ENCODE data around the gene IL32.

The IL32 gene

GRCh38 chr16:3095869-3096268 is 30.4 kb downstream of the IL32 start:
- TF ChIP-seq, protein P1, sequence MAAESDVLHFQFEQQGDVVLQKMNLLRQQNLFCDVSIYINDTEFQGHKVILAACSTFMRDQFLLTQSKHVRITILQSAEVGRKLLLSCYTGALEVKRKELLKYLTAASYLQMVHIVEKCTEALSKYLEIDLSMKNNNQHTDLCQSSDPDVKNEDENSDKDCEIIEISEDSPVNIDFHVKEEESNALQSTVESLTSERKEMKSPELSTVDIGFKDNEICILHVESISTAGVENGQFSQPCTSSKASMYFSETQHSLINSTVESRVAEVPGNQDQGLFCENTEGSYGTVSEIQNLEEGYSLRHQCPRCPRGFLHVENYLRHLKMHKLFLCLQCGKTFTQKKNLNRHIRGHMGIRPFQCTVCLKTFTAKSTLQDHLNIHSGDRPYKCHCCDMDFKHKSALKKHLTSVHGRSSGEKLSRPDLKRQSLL (tag by site-specific recombination; IDR thresholded peaks at IDR 0.05): 0 out of 2 replicates have a peak, but pooled peaks have one; percentile 3
- TF ChIP-seq ZNF645 (tag by site-specific recombination; IDR thresholded peaks at IDR 0.05) (no peak), ZNF610 (tag by site-specific recombination; IDR thresholded peaks at IDR 0.05; ENCODE audit: borderline replicate concordance) (no peak), ZNF596 (tag by site-specific recombination; IDR thresholded peaks at IDR 0.05) (no peak), ZNF335 (tag by site-specific recombination; conservative IDR thresholded peaks at IDR 0.05) (0 out of 2 replicates have a peak, but pooled peaks have one; percentile 14), BCL11A (tag by site-specific recombination; IDR thresholded peaks at IDR 0.05; ENCODE audit: low read depth) (no peak), ZNF354C (tag by site-specific recombination; IDR thresholded peaks at IDR 0.05; ENCODE audit: borderline replicate concordance, low read depth) (no peak)
- TF ChIP-seq, protein P2, sequence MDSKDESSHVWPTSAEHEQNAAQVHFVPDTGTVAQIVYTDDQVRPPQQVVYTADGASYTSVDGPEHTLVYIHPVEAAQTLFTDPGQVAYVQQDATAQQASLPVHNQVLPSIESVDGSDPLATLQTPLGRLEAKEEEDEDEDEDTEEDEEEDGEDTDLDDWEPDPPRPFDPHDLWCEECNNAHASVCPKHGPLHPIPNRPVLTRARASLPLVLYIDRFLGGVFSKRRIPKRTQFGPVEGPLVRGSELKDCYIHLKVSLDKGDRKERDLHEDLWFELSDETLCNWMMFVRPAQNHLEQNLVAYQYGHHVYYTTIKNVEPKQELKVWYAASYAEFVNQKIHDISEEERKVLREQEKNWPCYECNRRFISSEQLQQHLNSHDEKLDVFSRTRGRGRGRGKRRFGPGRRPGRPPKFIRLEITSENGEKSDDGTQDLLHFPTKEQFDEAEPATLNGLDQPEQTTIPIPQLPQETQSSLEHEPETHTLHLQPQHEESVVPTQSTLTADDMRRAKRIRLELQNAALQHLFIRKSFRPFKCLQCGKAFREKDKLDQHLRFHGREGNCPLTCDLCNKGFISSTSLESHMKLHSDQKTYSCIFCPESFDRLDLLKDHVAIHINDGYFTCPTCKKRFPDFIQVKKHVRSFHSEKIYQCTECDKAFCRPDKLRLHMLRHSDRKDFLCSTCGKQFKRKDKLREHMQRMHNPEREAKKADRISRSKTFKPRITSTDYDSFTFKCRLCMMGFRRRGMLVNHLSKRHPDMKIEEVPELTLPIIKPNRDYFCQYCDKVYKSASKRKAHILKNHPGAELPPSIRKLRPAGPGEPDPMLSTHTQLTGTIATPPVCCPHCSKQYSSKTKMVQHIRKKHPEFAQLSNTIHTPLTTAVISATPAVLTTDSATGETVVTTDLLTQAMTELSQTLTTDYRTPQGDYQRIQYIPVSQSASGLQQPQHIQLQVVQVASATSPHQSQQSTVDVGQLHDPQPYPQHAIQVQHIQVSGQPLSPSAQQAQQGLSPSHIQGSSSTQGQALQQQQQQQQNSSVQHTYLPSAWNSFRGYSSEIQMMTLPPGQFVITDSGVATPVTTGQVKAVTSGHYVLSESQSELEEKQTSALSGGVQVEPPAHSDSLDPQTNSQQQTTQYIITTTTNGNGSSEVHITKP (tag by site-specific recombination; IDR thresholded peaks at IDR 0.05): no peak
- TF ChIP-seq, protein P3, sequence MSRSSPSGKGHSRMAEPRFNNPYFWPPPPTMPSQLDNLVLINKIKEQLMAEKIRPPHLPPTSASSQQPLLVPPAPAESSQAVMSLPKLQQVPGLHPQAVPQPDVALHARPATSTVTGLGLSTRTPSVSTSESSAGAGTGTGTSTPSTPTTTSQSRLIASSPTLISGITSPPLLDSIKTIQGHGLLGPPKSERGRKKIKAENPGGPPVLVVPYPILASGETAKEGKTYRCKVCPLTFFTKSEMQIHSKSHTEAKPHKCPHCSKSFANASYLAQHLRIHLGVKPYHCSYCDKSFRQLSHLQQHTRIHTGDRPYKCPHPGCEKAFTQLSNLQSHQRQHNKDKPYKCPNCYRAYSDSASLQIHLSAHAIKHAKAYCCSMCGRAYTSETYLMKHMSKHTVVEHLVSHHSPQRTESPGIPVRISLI (tag by site-specific recombination; IDR thresholded peaks at IDR 0.05): peak; percentile 59; the same call in 1 of the 2 replicates
- H3K9me3 ChIP-seq (ENCODE audit: control insufficient read depth, insufficient read depth, low read depth, low read length): no peaks in the 10 kb centered on the region
- ChIA-PET CTCF (interaction anchor here (0.7 to 3.8 kb wide), 10 partner anchors 8 to 68 kb away, joined by 3 to 38 read pairs (median 4); no protein-coding TSS in a partner anchor), POLR2A (no interaction called here)
- H3K36me3 ChIP-seq (ENCODE audit: control insufficient read depth in 2 of 2, insufficient read depth in 1 of 2, low read length in 2 of 2): no peaks in the 10 kb centered on the region
- H3K27ac ChIP-seq (ENCODE audit: extremely low read depth, low read depth, low read length): no peak overlapping the region
- H3K4me3 ChIP-seq (ENCODE audit: low read depth, low read length): no peak overlapping the region
- H3K4me1 ChIP-seq (ENCODE audit: control insufficient read depth, insufficient read depth, low read length): peaks cover 3% of the 10 kb centered on the region

- Histone ChIP-seq H3K4me1 (ENCODE audit: control insufficient read depth, insufficient read depth, low read length) (peaks cover 3% of the 10 kb centered on the region), H3K4me3 (ENCODE audit: low read depth, low read length) (no peak overlapping the region), H3K36me3 (ENCODE audit: control insufficient read depth in 2 of 2, insufficient read depth in 1 of 2, low read length in 2 of 2) (no peaks in the 10 kb centered on the region), H3K27ac (ENCODE audit: extremely low read depth, low read depth, low read length) (no peak overlapping the region), H3K9me3 (ENCODE audit: control insufficient read depth, insufficient read depth, low read depth, low read length) (no peaks in the 10 kb centered on the region)
- no peak for TF ChIP-seq ZNF660 (tag by site-specific recombination; IDR thresholded peaks at IDR 0.05)
- 0 out of 2 replicates have a peak, but pooled peaks have one; percentile 49 for TF ChIP-seq REST (tag by site-specific recombination; IDR thresholded peaks at IDR 0.05)
- no peak for TF ChIP-seq ZNF214 (tag by site-specific recombination; IDR thresholded peaks at IDR 0.05; ENCODE audit: borderline replicate concordance)
- no peak for TF ChIP-seq ZNF830 (tag by site-specific recombination; IDR thresholded peaks at IDR 0.05; ENCODE audit: low read depth)
- no peak for TF ChIP-seq ZBTB8A (tag by site-specific recombination; IDR thresholded peaks at IDR 0.05)
- TF ChIP-seq ZNF354C (tag by site-specific recombination; IDR thresholded peaks at IDR 0.05; ENCODE audit: borderline replicate concordance, low read depth): no peak
- CTCF ChIA-PET: interaction anchor here (0.7 to 3.8 kb wide), 8 partner anchors 9 to 726 kb away, joined by 3 to 38 read pairs (median 4); no protein-coding TSS in a partner anchor
- POLR2A ChIA-PET: interaction anchor here (1.0 kb wide), 1 partner anchor 13 kb away, joined by 4 read pairs; no protein-coding TSS in a partner anchor
These were observed 30.9 kb downstream of the IL32 start for GRCh38 chr16:3096362-3096761.

All from HEK293 (cell line).